Hematopoietic multipotent progenitor cell (in vitro differentiated cells): ENCODE measurements around the gene TFR2. TPM values are rescaled to one million over a fixed set of nuclear protein-coding genes. Genes with fewer than 3 reads are reported as not detected.

Experiments
- DNase-seq, 3 donors: peaks; one replicate each; pipeline ENCODE4 v3.0.0-alpha.2; 2011 to 2015; ENCODE audit warnings: low read depth in 2 of 3, low spot score in 2 of 3
- total RNA-seq: library from RNA; depleted of rRNA; stranded (reverse); fragments of >200 nt; gene quantifications from one replicate; pipeline ENCODE4 v1.2.3, GENCODE V29; 2012

TFR2 gene
- 51.7 TPM for total RNA-seq

- peak in 2 of 3 donors; percentile 58 to 81 for DNase-seq
Measured at GRCh38 chr7:100641463-100641859, at the start of gene TFR2. TSS of gene TFR2 (minus strand) at chr7:100641552. CDS start at chr7:100641509, 43 bp downstream.

GRCh38 chr7:100689230-100690135, 48.1 kb upstream of the TFR2 start:
- DNase-seq, result no peak

- DNase-seq, result no peak
Measured at GRCh38 chr7:100688326-100688860, 47.0 kb upstream of the TFR2 start.

GRCh38 chr7:100687751-100688300, 46.5 kb upstream of the TFR2 start:
- DNase-seq, result no peak

GRCh38 chr7:100687261-100687660, 45.9 kb upstream of the TFR2 start:
- no peak for DNase-seq

GRCh38 chr7:100686822-100687211, 45.5 kb upstream of the TFR2 start:
- no peak for DNase-seq

GRCh38 chr7:100686201-100686821, 45.0 kb upstream of the TFR2 start:
- no peak for DNase-seq

- DNase-seq, result no peak
Measured at GRCh38 chr7:100685631-100686145, 44.3 kb upstream of the TFR2 start.

GRCh38 chr7:100685049-100685605, 43.8 kb upstream of the TFR2 start:
- DNase-seq, result no peak

GRCh38 chr7:100684534-100685042, 43.2 kb upstream of the TFR2 start:
- DNase-seq, result no peak

GRCh38 chr7:100683659-100684533, 42.5 kb upstream of the TFR2 start:
- DNase-seq, result no peak

- no peak for DNase-seq
Measured at GRCh38 chr7:100682991-100683658, 41.8 kb upstream of the TFR2 start.

GRCh38 chr7:100682228-100682741, 40.9 kb upstream of the TFR2 start:
- DNase-seq, result no peak

- DNase-seq, result no peak
Measured at GRCh38 chr7:100681491-100682227, 40.3 kb upstream of the TFR2 start.

GRCh38 chr7:100680576-100681271, 39.4 kb upstream of the TFR2 start:
- DNase-seq, result no peak

- DNase-seq, result no peak
Measured at GRCh38 chr7:100679927-100680575, 38.7 kb upstream of the TFR2 start.
